HG02642 (cell line): ENCODE results near the gene LY6G6C.

Experiments
- ATAC-seq: cut with Tn5 transposase; IDR thresholded peaks from one replicate; pipeline ENCODE4 v1.9.1; 2021; ENCODE audit warnings: mild to moderate bottlenecking; ENCODE audit not compliant: unreplicated experiment, poor library complexity

The LY6G6C gene

DNA sequence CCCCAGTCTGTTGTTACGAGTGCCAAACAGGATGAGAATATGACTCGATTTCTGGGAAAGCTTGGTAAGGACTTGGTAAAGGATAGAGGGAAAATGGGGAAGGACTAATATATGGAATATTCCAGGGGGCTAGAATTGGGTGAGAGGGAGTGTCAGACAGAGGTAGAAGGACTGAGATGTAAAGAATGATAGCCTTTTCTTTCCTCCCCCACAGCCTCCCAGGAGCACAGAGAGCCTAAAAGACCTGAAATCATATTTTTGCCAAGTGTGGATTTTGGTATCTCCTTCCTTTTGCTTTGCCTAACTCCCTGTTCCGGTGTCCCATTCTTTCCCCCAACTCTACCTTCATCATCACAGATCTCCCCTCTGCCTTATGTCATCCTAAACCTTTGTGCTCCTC lies 21.3 kb upstream of the LY6G6C start:
- no peak for ATAC-seq

GRCh38 chr6:31741815-31742214 lies 20.3 kb upstream of the LY6G6C start:
- no peak for ATAC-seq

DNA sequence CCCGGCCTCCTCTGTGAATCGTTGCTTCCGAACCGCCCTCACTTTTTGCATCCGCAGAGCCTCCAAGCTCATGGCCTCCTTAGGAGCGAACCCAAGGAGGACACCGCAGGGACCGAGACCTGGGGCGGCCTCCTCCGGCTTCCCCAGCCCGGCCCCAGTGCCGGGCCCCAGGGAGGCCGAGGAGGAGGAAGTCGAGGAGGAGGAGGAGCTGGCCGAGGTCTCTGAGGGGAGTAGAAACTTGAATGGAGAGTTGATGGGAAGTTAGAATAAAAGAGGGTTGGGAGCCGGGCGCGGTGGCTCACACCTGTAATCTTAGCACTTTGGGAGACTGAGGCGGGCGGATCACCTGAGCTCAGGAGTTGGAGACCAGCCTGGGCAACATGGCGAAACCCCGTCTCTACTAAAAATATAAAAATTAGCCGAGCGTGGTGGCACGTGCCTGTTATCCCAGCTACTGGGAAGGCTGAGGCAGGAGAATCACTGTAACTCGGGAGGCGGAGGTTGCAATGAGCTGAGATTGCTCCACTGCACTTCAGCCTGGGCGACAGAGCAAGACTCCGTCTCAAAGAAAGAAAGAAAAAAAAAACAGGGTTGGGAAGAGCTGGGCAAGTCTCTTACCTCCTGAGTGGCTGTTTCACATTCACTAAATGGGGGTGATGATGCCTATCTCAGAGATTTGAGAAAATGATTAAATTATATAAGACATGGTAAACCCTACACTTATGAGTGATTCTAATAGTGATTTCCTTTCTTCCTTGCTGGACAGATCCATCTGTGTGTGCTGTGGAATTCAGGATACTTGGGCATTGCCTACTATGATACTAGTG lies 19.1 kb upstream of the LY6G6C start:
- ATAC-seq, result no peak

GRCh38 chr6:31739639-31740396 lies 18.3 kb upstream of the LY6G6C start, which contains the start of gene MSH5:
Gene MSH5 (plus strand): TSS chr6:31740005. CDS start chr6:31740467, 462 bp downstream.
- ATAC-seq, result peak; percentile 81

- no peak for ATAC-seq
Observed at GRCh38 chr6:31737991-31738979, 16.7 kb upstream of the LY6G6C start.

- no peak for ATAC-seq
Observed at GRCh38 chr6:31737315-31737990, 15.9 kb upstream of the LY6G6C start.

DNA sequence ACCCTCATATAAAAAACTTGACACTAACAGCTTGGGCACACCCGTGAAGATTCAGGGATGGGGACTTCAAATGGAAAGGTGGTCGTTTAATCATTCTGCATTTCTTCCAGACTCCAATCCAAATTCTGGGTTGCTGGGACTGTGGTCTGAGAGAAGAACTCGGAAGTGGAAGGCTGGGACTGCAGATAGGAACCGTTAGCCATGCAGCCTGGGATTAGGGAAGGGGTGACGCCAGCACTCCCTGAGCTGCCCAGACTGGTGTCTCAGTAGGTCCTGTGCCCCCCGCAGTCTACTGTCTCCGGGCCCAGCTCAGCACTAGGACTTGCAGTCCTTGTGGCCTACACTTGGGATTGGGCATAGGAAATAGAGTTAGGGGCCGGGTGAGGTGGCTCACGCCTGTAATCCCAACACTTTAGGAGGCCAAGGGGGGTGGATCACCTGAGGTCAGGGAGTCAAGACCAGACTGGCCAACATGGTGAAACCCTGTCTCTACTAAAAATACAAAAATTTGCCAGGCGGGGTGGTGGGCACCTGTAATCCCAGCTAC lies 15.3 kb upstream of the LY6G6C start:
- ATAC-seq, result no peak

DNA sequence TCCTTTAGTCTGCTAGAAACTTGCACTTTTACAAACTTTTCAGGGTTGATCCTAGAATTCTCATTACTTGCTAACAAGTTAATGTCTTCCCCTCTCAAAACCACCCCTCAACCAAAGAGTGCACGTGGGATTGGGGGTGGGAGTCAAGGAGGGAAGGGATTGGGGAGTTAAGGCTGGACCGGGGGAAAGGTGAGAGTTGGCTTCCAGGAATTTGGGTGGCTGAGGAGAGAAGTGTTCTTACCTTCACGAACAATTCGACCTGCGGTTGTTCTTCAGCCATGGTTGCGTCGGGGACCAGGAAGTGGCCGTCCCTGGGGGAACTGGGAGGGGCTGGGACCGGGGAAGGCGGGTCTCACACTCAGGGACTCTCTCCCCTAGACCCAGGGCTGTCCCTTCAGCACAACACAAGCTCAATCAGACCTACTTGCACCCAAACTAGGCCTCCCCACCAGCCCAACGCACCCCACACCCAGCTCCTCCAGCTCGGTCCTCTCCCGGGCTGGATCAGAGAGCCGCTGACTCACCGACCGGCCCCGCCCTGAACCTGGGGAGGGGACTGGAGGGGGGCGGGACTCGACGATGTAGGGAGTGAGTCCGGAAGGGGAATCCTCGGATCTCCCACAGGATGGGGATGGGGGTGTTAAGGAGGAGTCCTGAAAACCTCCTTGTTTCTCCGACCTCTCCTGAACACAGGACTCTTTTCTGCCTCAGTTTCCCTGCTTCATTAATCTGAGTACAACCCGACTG lies 14.6 kb upstream of the LY6G6C start, which contains the start of gene CLIC1:
Gene CLIC1 (minus strand): TSS at position 510 of the 747 bp plus-strand sequence. CDS start 230 bp downstream, at position 280.
- peak; percentile 24 for ATAC-seq

DNA sequence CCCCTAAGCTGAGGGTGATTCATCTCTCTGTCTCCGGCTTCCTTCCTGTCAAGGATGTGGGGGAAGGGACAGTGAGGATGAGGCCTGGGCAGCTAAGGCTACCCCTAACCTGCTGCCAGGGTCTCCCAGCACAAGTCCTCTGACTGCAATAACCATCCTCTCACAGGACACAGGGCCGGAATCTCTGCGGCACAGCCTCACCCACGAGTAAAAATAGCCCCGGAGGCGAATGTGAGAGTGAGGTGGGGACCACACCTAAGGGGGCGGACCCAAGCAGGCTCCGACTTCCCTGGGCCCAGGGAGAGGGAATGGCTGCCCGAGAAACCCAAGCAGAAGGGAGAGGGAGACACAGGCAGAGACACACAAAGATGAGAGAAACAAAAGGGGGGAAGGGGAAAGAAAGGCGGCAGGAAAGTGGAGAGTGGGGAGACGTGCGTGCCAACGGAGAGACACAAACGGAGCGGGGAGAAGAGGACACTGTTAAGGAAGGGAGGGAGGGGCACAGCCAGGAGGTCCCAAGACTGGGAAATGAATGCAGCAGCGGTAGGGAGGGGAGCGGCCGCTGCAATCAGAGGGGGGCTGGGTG lies 13.4 kb upstream of the LY6G6C start:
- ATAC-seq, result peak; percentile 26

DNA sequence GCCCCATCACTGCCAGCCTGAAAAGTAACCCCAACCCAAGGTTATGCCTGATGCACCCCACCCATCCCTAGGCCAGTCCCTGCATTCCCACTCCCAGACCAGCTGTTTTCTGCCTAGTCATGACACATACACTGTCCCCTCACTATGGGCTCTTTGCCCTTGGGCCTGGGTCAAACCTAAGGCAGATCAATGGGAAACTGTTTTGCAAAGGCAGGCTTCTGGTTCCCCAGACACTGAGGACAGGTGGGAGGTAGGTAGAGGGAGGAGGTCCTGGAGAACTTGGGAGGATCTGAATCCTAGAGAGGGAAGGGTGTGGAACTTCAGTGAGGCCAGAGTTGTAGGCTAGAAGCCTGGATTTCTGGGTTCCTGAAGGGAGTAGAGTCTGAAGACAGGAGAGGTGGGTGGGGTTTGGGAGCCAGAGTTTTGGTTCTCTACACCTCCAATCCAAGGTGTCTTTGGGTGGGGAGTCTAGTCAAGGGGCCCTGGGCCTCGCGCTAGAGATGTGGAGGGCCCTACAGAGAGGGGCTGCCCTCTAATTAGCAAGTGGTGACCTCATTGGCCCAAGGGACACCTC lies 12.8 kb upstream of the LY6G6C start:
- ATAC-seq, result no peak

DNA sequence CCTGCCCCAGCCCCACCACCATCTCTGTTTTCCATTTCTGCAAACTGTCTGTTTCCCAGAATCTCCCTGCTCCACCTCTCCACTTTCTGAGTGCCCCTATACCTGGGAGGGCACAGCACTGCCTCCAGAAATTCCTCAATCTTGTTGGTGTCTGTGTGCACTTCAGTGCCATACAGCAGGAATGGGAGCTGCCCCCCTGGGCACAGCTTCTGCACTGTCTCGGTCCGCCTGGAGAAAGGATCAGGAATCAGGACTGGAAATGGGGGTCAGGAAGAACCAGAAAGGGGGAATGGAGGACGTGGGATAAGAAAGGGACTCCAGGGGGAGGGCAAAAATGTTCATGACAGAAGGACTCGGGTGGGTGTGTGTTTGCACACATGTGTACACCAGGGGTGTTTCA lies 12.2 kb upstream of the LY6G6C start:
- no peak for ATAC-seq

- ATAC-seq, result no peak
Observed at GRCh38 chr6:31732029-31732428, 10.5 kb upstream of the LY6G6C start.

GRCh38 chr6:31730631-31731086 lies 9.1 kb upstream of the LY6G6C start:
- no peak for ATAC-seq

GRCh38 chr6:31729979-31730630 lies 8.6 kb upstream of the LY6G6C start:
- ATAC-seq, result peak; percentile 42

DNA sequence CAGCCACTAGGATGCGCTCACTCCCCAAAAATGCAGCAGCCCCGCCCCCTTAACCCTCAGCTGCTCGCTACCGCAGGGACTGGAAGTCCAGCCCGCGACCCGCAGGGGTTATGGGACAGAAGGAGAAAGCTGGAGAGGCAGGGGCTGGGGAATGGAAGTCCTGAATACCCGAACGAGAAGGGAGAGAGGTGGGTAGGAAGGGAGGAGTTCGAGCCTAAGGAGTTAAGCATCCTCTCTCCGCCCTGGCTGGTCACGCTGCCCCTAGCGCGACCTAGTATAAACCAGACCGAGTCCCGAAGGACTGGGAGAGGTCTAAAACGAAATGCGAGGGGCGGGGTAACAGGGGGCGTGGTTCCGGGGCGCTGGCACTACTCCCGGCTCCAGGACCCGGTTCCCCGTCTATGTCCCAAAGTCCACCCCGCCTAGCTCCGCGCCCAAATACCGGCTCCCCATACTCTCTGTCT lies 8.0 kb upstream of the LY6G6C start:
- peak; percentile 42 for ATAC-seq

GRCh38 chr6:31728767-31729514 lies 7.4 kb upstream of the LY6G6C start, which contains the start of gene DDAH2:
Gene DDAH2 (minus strand): TSS chr6:31729299. CDS start chr6:31729161, 138 bp downstream.
- ATAC-seq, result no peak
